WI38 (cell line): ENCODE measurements around the gene MEA1.

ENCODE experiments used
- H3K4me3 ChIP-seq: 2 replicates; pipeline ENCODE4 v1.5.1; 2011; ENCODE audit warnings: low read depth, mild to moderate bottlenecking, control low read depth, low read length
- CTCF ChIP-seq: IDR thresholded peaks from 2 replicates; pipeline ENCODE4 v1.5.1; 2012; ENCODE audit warnings: low read depth, mild to moderate bottlenecking, control low read depth, low read length

The MEA1 gene

GRCh38 chr6:43037197-43037596 is 23.5 kb upstream of the MEA1 start:
- no peak for TF ChIP-seq CTCF
- no peak overlapping the region for H3K4me3 ChIP-seq

DNA sequence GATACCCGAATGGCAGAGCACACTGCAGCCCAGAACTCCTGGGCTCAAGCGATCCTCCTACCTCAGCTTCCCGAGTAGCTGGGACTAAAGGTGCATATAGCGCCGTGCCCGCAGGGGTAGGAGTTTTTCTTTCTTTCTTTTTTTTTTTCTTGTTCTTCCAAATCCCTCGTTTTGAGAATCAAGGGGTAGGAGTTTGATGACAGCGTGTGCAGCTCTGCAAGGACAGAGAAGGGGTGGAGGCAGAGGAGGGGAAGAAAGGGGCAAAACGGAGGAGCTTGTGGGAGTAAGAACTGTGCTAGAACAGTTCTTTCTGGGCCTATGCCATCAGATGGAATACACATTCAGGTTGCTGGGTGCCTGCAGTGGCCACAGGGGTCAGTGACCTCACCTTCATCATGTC is 23.0 kb upstream of the MEA1 start:
- TF ChIP-seq CTCF, result no peak
- no peak overlapping the region for H3K4me3 ChIP-seq

- no peak for TF ChIP-seq CTCF
- H3K4me3 ChIP-seq, result no peak overlapping the region
These were observed 21.9 kb upstream of the MEA1 start for GRCh38 chr6:43035495-43036194.

DNA sequence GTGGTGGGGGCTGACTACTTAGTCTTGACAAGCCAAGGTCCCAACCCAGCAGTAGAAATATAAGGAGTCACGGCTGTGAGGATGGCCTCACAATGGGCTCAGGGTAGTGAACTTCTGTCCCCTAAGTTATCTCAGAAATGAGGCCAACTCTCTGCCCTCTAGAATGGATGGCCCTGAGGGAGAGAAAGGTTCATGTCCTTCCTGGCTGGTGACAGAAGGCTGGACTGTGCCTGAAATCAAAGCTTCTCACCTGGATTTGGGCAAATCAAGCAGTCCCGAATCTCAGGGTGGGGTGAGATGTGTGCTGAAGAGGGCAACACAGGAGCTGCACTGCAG is 20.4 kb upstream of the MEA1 start:
- no peak overlapping the region for H3K4me3 ChIP-seq
- no peak for TF ChIP-seq CTCF

DNA sequence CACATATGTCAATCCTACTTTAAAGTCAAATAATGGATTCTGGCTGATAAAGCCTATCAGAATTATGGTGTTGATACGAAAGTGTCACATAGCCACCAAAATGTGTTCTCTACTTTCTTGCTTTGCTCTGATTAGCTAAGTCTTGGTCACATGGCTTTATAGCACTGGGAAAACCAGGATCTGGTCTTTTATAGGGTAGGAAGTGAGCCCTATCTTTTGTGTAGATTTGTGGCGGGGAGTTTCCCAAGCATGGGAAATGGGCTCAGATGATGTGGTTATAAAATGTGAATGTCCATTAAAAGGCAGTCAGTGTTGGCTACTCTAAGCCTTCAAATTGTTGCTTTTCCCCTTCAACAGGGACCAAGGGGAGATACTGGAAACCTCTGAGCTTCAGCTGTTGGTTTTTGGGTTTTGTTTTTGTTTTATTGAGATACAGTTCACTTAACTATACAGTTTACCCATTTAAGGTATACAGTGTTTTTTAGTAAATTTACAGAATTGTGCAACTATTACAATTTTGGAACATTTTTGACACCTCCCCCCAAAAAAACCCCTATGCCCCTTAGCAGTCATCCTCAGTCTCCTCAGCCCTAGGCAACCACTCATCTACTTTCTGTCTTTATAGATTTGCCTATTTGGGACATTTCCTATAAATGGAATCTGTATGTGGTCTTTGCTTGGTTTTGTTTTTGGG is 19.9 kb upstream of the MEA1 start:
- TF ChIP-seq CTCF, result no peak
- H3K4me3 ChIP-seq, result no peak overlapping the region

- no peak overlapping the region for H3K4me3 ChIP-seq
- TF ChIP-seq CTCF, result no peak
These were observed 18.6 kb upstream of the MEA1 start for GRCh38 chr6:43032326-43032725.

GRCh38 chr6:43029120-43029519 is 15.4 kb upstream of the MEA1 start:
- TF ChIP-seq CTCF, result no peak
- no peak overlapping the region for H3K4me3 ChIP-seq
